HG03066 (cell line): ENCODE measurements around the gene PNMA1.

Experiments
- ATAC-seq: cut with Tn5 transposase; IDR thresholded peaks from one replicate; pipeline ENCODE4 v1.9.1; 2021; ENCODE audit warnings: low read depth; ENCODE audit not compliant: unreplicated experiment

PNMA1 gene

DNA sequence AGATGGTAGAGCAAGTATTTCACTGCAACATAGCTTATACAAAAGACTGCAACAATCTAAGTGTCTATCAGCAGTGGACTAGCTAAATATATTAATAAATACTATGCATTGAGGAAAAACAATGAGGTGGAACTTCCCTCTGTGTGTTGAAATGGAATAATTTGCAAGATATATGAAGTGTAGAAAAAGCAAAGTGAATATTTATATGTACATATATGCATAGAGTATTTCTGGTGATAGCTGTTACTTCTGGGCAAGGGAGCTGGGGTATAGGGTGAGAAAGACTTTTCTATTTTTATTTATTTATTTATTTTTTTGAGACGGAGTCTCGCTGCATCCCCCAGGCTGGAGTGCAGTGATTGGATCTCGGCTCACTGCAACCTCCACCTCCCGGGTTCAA, 35.5 kb downstream of the PNMA1 start:
- no peak for ATAC-seq

DNA sequence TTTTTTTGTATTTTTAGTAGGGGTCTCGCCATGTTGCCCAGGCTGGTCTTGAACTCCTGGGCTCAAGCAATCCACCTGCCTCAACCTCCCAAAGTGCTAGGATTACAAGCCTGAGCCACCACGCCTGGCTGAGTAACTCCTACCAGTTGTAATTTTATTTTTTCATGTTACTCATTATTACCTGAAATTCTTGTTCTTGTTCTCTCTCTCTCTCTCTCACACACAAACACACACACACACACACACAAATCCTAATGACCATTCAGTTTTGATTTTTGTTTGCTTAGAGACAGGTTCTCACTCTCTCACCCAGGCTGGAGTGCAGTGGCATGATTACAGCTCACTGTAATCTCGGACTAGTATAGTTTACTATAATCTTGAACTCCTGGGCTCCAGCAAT, 39.2 kb downstream of the PNMA1 start:
- ATAC-seq: no peak

DNA sequence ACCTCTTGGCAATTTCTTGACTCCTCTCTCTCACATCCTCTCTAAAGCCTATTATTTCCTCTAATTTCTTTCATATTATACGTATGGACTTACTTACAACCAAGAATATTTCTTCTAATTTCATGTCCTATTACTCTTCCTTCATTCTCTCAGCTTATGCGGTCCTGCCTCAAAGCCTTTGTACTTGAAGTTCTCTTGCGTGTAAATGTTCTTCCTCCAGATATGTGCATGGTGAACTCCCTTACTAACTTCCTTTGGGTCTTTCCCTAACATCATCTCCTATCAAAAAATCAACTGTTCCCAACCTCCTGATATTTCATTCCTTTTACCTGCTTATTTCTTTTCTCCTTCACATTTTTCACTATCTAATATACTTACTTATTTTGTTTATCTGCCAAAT, 46.3 kb downstream of the PNMA1 start:
- ATAC-seq: no peak

DNA sequence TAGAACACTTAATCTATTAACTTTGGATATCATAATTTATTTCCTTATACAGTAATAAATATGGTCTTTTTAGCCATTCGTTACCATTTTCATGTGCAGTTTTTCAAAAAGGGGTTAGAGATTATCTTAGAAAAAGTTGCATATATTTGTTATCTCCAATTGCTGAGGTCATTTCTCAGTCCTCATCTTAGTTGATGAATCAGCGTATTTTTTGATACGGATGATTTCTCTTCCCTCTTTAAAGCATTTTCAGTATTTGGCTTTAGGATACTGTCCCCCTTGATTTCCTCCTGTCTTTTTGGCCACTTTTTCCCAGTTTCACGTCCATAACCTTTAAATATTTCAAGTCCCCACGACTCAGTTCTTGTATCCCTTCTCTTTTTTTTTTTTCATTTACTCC, 47.6 kb downstream of the PNMA1 start:
- no peak for ATAC-seq

DNA sequence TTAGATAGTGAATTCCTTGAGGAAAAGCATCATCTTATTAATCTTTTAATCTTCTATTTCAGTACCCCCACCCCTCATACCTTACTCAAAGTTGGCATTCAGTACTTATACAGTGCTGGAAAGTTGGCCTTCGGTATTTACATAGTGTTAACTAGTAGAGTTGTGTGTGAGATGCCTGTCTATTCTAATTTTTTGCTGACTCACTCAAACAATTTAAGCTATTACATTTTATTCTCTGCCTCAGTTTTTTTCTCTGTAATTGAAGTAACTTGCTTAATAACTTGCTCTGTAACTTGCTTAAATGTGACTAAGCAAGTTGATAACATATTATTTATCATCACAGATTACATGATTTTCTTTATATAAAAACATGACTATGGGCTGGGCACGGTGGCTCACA, 49.1 kb downstream of the PNMA1 start:
- ATAC-seq: no peak

DNA sequence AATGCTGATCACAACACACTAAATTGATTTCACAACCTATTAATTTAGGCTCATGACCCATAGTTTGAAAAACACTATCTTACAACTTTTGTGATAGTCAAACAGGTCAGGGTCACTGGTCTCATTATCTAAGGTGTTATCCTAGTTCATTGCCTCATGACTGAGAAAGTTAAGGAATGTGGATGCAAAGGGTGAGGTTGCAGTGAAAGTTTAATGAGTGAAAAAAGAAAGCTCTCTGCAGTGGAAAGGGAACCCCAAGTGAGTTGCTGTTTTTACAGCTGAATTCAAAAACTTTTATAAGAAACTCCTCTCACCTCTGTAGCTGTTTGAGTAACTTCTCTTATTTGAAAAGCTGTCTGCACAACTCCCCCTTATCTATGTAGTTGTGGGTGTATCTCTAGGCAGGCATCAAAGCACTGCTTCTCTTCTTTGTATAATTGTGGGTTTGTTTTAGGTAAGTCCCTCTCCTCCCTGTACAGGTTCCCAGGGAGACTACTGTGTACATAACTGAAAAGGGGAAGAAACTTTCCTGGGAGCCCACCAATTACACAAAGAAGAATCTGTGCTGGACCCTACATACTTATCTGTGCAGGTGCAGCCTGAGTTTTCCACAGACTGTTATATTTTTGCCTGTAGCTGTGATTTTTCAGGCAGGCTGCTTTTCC, 50.5 kb downstream of the PNMA1 start:
- no peak for ATAC-seq

DNA sequence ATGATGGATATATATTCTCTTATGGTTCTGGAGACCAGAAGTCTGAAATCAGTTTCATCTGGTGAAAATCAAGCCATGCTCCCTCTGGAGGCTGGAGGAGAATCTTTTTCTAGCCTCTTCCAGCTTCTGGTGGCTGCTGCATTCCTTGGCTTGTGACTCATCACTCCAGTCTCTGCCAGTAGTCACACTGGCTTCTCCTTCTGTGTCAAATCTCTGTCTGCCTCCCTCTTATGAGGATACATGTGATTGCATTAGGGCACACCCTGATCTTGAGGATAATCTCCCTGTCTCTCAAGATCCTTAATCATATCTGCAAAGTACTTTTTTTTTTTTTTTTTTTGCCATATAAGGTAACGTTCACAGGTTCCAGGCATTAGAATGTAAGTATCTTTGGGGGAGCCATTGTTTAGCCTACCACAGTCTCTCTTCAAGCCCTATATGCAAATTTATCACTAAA, 51.7 kb downstream of the PNMA1 start:
- no peak for ATAC-seq

DNA sequence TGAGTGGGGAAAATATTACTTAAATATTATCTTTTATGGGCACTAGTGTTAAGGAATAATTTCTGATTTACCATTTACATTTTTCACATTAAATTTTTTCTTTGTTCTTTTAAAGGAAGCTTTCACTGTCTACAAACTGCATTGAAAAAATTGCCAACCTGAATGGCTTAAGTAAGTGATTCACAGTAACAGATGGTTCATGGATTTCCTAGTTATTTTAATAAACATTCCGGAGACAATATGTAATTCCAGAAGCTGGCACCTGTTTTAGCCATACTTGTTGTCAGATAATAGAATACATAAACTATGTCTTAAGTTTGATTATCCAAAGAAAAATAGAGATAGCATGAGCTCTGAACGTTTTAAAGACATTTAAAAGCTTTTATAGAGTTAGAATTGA, 52.3 kb downstream of the PNMA1 start:
- no peak for ATAC-seq
